Osteocyte (in vitro differentiated cells): ENCODE data around the gene SYCP2L. TPM values are rescaled to one million over a fixed set of nuclear protein-coding genes. Genes with fewer than 3 reads are reported as not detected.
A peak's percentile ranks its signal among the peaks of the same experiment; 100 is the strongest.

Source experiments
- DNase-seq: peaks from one replicate; pipeline ENCODE4 v3.0.0; 2021; ENCODE audit warnings: mixed read lengths; ENCODE audit not compliant: unreplicated experiment; ENCODE audit errors: extremely low spot score
- H3K27ac Mint-ChIP-seq: one replicate; pipeline ENCODE4 v1.8.0; 2021; ENCODE audit warnings: mild to moderate bottlenecking, mixed read lengths; ENCODE audit not compliant: unreplicated experiment
- H3K27me3 Mint-ChIP-seq: one replicate; pipeline ENCODE4 v1.8.0; 2021; ENCODE audit warnings: mixed read lengths; ENCODE audit not compliant: unreplicated experiment
- H3K36me3 Mint-ChIP-seq: one replicate; pipeline ENCODE4 v1.8.0; 2021; ENCODE audit warnings: mixed read lengths; ENCODE audit not compliant: unreplicated experiment
- H3K4me1 Mint-ChIP-seq: one replicate; pipeline ENCODE4 v1.8.0; 2021; ENCODE audit warnings: mixed read lengths; ENCODE audit not compliant: unreplicated experiment
- H3K4me3 Mint-ChIP-seq: one replicate; pipeline ENCODE4 v1.8.0; 2021; ENCODE audit warnings: mild to moderate bottlenecking, moderate library complexity, mixed read lengths; ENCODE audit not compliant: unreplicated experiment
- H3K9me3 Mint-ChIP-seq: one replicate; pipeline ENCODE4 v1.8.0; 2021; ENCODE audit warnings: mixed read lengths; ENCODE audit not compliant: unreplicated experiment
- total RNA-seq: library from RNA; stranded (reverse); gene quantifications from 2 replicates; pipeline ENCODE4 v1.2.1, GENCODE V29; 2021
- TF ChIP-seq, protein P1 (sequence below): fragments of 200-600 bp; sonication (generic); IDR thresholded peaks from 2 replicates; pipeline ENCODE4 v1.5.0; 2021; ENCODE audit warnings: antibody characterized with exemption, mild to moderate bottlenecking, moderate library complexity

SYCP2L gene
- total RNA-seq, 1 donor from 2014 or later, result 4.3 TPM

DNA sequence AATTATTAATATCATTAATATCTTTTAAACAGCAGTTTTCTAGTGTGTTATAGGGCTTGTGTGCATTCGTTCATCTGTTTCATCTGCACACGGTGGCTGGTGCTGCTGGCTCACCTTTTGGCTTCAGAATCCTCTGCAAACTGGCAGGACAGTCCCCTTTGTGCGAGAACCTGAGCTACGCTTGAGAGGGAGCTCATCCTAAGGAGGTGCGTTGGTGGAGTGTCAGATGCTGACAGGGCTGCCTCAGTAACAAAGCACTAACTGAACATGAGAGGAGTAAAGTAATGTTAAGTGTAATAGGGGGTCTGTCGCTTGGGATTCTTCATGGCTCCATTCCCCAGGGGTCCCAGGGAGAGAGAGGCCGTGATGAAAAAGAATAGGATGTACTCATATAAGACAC is 134.9 kb downstream of the SYCP2L start:
- no peaks in the 10 kb centered on the region for H3K9me3 Mint-ChIP-seq
- H3K4me1 Mint-ChIP-seq, result peaks cover 65% of the 10 kb centered on the region
- H3K36me3 Mint-ChIP-seq, result peaks cover 4% of the 10 kb centered on the region
- TF ChIP-seq, protein P1, sequence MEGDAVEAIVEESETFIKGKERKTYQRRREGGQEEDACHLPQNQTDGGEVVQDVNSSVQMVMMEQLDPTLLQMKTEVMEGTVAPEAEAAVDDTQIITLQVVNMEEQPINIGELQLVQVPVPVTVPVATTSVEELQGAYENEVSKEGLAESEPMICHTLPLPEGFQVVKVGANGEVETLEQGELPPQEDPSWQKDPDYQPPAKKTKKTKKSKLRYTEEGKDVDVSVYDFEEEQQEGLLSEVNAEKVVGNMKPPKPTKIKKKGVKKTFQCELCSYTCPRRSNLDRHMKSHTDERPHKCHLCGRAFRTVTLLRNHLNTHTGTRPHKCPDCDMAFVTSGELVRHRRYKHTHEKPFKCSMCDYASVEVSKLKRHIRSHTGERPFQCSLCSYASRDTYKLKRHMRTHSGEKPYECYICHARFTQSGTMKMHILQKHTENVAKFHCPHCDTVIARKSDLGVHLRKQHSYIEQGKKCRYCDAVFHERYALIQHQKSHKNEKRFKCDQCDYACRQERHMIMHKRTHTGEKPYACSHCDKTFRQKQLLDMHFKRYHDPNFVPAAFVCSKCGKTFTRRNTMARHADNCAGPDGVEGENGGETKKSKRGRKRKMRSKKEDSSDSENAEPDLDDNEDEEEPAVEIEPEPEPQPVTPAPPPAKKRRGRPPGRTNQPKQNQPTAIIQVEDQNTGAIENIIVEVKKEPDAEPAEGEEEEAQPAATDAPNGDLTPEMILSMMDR, result no peak
- H3K27me3 Mint-ChIP-seq, result no peaks in the 10 kb centered on the region
- peak overlapping the region; percentile 80 for H3K27ac Mint-ChIP-seq
- H3K4me3 Mint-ChIP-seq, result no peak overlapping the region
- no peak for DNase-seq

DNA sequence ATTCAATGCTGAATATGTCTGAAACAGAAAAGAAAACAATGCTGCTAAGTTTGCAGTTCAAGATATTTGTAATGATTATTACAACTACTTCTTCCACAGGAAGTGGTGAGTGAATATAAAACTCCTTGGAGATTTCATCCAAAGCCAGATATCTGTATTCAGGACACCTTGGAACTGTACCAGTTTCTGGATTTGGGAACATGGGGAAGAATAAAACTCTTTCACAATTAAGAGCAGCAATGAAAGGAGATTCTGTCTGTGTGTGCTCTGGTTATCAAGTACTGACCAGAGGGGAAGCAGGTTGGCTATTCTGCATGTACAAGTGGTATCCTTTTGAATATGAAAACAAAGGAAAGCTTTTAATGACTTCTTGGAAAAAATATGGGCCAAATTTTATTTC is 136.2 kb downstream of the SYCP2L start:
- no peak for DNase-seq
- H3K27ac Mint-ChIP-seq, result peak overlapping the region; percentile 36
- TF ChIP-seq, protein P1, result no peak
- H3K4me1 Mint-ChIP-seq, result peaks cover 63% of the 10 kb centered on the region
- H3K27me3 Mint-ChIP-seq, result no peaks in the 10 kb centered on the region
- no peak overlapping the region for H3K4me3 Mint-ChIP-seq
- peaks cover 4% of the 10 kb centered on the region for H3K36me3 Mint-ChIP-seq
- H3K9me3 Mint-ChIP-seq, result no peaks in the 10 kb centered on the region

Other genes with a start within 250 kb of the SYCP2L start
- 0.73 and 0.84 TPM in 2 replicates for gene C6orf52, start 192.4 kb upstream of the SYCP2L start, total RNA-seq
- gene PAK1IP1, start 192.1 kb upstream of the SYCP2L start, total RNA-seq, result 12.2 and 13.8 TPM in 2 replicates
- gene TMEM14C, start 164.0 kb upstream of the SYCP2L start, total RNA-seq, result 121 and 122 TPM in 2 replicates
- gene TMEM14B, start 139.2 kb upstream of the SYCP2L start, total RNA-seq, result 59.0 and 61.6 TPM in 2 replicates
- gene MAK, start 48.5 kb upstream of the SYCP2L start, total RNA-seq, result not detected in 2 replicates
- gene GCM2, start 5.0 kb upstream of the SYCP2L start, total RNA-seq, result not detected in 2 replicates
- gene ELOVL2, start 157.3 kb downstream of the SYCP2L start, total RNA-seq, result 55.1 and 57.0 TPM in 2 replicates
- 19.6 and 20.5 TPM in 2 replicates for gene SMIM13, start 206.8 kb downstream of the SYCP2L start, total RNA-seq
- gene ERVFRD-1, start 224.7 kb downstream of the SYCP2L start, total RNA-seq, result not detected in 2 replicates